ENCODE results near the gene ENTREP3. TPM values are rescaled to one million over a fixed set of nuclear protein-coding genes. Genes with fewer than 3 reads are reported as not detected.

ENTREP3 gene
- total RNA-seq, 1 experiment from 2014 or later = 3.2 TPM

GRCh38 chr1:155199792-155200191 is 55.5 kb downstream of the ENTREP3 start:
- DNase-seq (ENCODE audit: low read depth) = no peak

GRCh38 chr1:155198547-155198906 is 56.8 kb downstream of the ENTREP3 start:
- DNase-seq (ENCODE audit: low read depth) = no peak

GRCh38 chr1:155197901-155198546 is 57.3 kb downstream of the ENTREP3 start:
- no peak for DNase-seq (ENCODE audit: low read depth)

Other genes with a start within 250 kb of the ENTREP3 start
- not detected in 2 replicates for gene DCST2, start 221.7 kb downstream of the ENTREP3 start, total RNA-seq (2014; rRNA removed; shearing (Covaris generic))
- gene DCST1, start 221.7 kb downstream of the ENTREP3 start, total RNA-seq (2014; rRNA removed; shearing (Covaris generic)) = not detected in 2 replicates
- gene ADAM15, start 204.2 kb downstream of the ENTREP3 start, total RNA-seq (2014; rRNA removed; shearing (Covaris generic)) = 30.6 and 31.8 TPM in 2 replicates
- 4.7 and 5.8 TPM in 2 replicates for gene EFNA4, start 191.7 kb downstream of the ENTREP3 start, total RNA-seq (2014; rRNA removed; shearing (Covaris generic))
- 0.48 and 0.68 TPM in 2 replicates for gene EFNA3, start 176.6 kb downstream of the ENTREP3 start, total RNA-seq (2014; rRNA removed; shearing (Covaris generic))
- 0.59 and 2.5 TPM in 2 replicates for gene EFNA1, start 127.6 kb downstream of the ENTREP3 start, total RNA-seq (2014; rRNA removed; shearing (Covaris generic))
- gene SLC50A1, start 119.6 kb downstream of the ENTREP3 start, total RNA-seq (2014; rRNA removed; shearing (Covaris generic)) = 24.2 and 32.5 TPM in 2 replicates
- gene DPM3, start 115.0 kb downstream of the ENTREP3 start, total RNA-seq (2014; rRNA removed; shearing (Covaris generic)) = 65.8 and 168 TPM in 2 replicates
- 169 and 172 TPM in 2 replicates for gene KRTCAP2, start 82.2 kb downstream of the ENTREP3 start, total RNA-seq (2014; rRNA removed; shearing (Covaris generic))
- gene TRIM46, start 81.6 kb downstream of the ENTREP3 start, total RNA-seq (2014; rRNA removed; shearing (Covaris generic)) = 2.3 and 2.9 TPM in 2 replicates
- gene THBS3, start 47.6 kb downstream of the ENTREP3 start, total RNA-seq (2014; rRNA removed; shearing (Covaris generic)) = 4.1 and 8.1 TPM in 2 replicates
- 88.3 and 97.7 TPM in 2 replicates for gene MTX1, start 46.8 kb downstream of the ENTREP3 start, total RNA-seq (2014; rRNA removed; shearing (Covaris generic))
- 69.0 and 73.9 TPM in 2 replicates for gene SCAMP3, start 6.9 kb upstream of the ENTREP3 start, total RNA-seq (2014; rRNA removed; shearing (Covaris generic))
- 13.1 and 20.8 TPM in 2 replicates for gene CLK2, start 18.0 kb upstream of the ENTREP3 start, total RNA-seq (2014; rRNA removed; shearing (Covaris generic))
- 0.36 and 0.59 TPM in 2 replicates for gene HCN3, start 22.0 kb upstream of the ENTREP3 start, total RNA-seq (2014; rRNA removed; shearing (Covaris generic))
- not detected in 2 replicates for gene PKLR, start 46.0 kb upstream of the ENTREP3 start, total RNA-seq (2014; rRNA removed; shearing (Covaris generic))
- 148 and 166 TPM in 2 replicates for gene FDPS, start 53.4 kb upstream of the ENTREP3 start, total RNA-seq (2014; rRNA removed; shearing (Covaris generic))
- 25.1 and 26.2 TPM in 2 replicates for gene RUSC1, start 65.4 kb upstream of the ENTREP3 start, total RNA-seq (2014; rRNA removed; shearing (Covaris generic))

Measured in RPMI7951 (cell line).